Progenitor cell of endocrine pancreas (in vitro differentiated cells): ENCODE results near the gene MAP3K4. TPM values are rescaled to one million over a fixed set of nuclear protein-coding genes. Genes with fewer than 3 reads are reported as not detected.
"Not testable (repeated sequence)": the region's sequence is repeated elsewhere in the genome, so short reads cannot be mapped to it uniquely, and the experiment has no call there.

Experiments
- DNase-seq: peaks from one replicate; pipeline ENCODE4 v3.0.0; 2021; ENCODE audit warnings: low spot score; ENCODE audit not compliant: unreplicated experiment
- H3K27ac Mint-ChIP-seq: 2 replicates; pipeline ENCODE4 v1.8.0; 2021; ENCODE audit warnings: mild to moderate bottlenecking, moderate library complexity, mixed read lengths
- H3K27me3 Mint-ChIP-seq: 2 replicates; pipeline ENCODE4 v1.8.0; 2021; ENCODE audit warnings: mixed read lengths
- H3K36me3 Mint-ChIP-seq: 2 replicates; pipeline ENCODE4 v1.8.0; 2022; ENCODE audit warnings: mixed read lengths; ENCODE audit not compliant: insufficient read depth
- H3K4me1 Mint-ChIP-seq: 2 replicates; pipeline ENCODE4 v1.8.0; 2021; ENCODE audit warnings: low read depth, mixed read lengths
- H3K4me3 Mint-ChIP-seq: 2 replicates; pipeline ENCODE4 v1.8.0; 2021; ENCODE audit warnings: low read depth, mild to moderate bottlenecking, moderate library complexity, mixed read lengths
- H3K9me3 Mint-ChIP-seq: 2 replicates; pipeline ENCODE4 v1.8.0; 2021; ENCODE audit warnings: low read depth, mixed read lengths
- total RNA-seq: library from RNA; stranded (reverse); gene quantifications from 2 replicates; pipeline ENCODE4 v1.2.1, GENCODE V29; 2021
- TF ChIP-seq, protein P1 (sequence below): fragments of 200-600 bp; sonication (generic); IDR thresholded peaks from one replicate; pipeline ENCODE4 v1.5.0; 2021; ENCODE audit warnings: antibody characterized with exemption, mild to moderate bottlenecking; ENCODE audit not compliant: unreplicated experiment

Gene MAP3K4
- total RNA-seq, 1 donor from 2014 or later: 68.1 TPM

DNA sequence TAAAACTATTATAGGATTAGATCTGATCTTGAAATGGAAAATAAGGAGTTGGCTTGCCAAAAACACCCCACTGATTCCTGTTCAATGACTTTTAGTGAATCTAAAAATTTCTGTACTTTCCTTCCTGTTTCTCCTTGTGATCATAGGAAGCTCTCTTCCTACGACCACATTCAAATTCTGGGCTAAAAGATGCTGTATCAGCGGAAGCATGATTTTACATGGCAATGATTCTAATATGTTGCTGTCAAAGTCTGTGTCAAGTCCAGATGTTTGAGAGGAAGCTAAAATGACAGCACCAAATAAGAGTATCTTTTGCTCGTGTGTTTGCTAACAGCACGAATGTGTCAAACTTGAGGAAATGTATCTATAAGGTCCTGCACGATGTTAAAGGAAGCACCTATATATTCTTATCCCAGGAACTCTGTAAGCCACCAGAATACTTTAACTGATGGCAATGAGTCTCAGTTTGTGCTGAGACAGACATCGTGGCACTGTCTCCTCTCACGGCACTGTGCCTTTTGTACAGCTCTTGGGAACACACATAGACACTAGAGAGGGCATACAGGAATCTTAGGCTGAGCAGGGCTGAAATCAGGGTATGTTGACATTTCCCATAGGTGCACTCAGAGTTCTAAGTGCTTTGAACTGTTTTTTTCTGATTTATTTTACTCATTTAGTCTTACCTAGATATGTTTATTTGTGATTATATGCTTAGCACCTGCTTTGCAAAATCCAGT lies 24.9 kb upstream of the MAP3K4 start:
- Mint-ChIP-seq H3K27me3 (no peaks in the 10 kb centered on the region), H3K9me3 (no peaks in the 10 kb centered on the region), H3K4me1 (no peaks in the 10 kb centered on the region), H3K4me3 (no peak overlapping the region), H3K27ac (no peak overlapping the region), H3K36me3 (no peaks in the 10 kb centered on the region)
- TF ChIP-seq, protein P1, sequence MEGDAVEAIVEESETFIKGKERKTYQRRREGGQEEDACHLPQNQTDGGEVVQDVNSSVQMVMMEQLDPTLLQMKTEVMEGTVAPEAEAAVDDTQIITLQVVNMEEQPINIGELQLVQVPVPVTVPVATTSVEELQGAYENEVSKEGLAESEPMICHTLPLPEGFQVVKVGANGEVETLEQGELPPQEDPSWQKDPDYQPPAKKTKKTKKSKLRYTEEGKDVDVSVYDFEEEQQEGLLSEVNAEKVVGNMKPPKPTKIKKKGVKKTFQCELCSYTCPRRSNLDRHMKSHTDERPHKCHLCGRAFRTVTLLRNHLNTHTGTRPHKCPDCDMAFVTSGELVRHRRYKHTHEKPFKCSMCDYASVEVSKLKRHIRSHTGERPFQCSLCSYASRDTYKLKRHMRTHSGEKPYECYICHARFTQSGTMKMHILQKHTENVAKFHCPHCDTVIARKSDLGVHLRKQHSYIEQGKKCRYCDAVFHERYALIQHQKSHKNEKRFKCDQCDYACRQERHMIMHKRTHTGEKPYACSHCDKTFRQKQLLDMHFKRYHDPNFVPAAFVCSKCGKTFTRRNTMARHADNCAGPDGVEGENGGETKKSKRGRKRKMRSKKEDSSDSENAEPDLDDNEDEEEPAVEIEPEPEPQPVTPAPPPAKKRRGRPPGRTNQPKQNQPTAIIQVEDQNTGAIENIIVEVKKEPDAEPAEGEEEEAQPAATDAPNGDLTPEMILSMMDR: no peak
- no peak for DNase-seq

DNA sequence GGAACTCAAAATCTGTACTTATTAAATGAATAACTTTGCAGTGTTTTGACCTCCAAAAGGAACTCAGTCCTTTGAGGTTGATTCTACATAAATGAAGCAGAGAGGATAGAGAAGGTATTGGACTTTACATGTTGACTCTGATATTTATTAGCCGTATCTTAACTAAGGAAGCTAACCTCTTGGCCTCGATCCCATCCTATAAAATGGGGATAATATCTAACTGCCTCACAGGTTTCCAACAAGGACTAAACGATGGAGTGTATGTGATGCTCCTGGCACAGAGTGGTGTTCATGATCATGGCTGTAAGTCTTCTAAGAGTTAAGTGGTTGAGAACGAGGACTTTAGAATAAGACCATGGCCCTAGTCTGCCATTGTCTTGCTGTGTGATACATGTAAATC lies 24.2 kb upstream of the MAP3K4 start:
- Mint-ChIP-seq H3K4me1 (no peaks in the 10 kb centered on the region), H3K36me3 (no peaks in the 10 kb centered on the region), H3K9me3 (no peaks in the 10 kb centered on the region), H3K27me3 (no peaks in the 10 kb centered on the region), H3K27ac (no peak overlapping the region), H3K4me3 (no peak overlapping the region)
- TF ChIP-seq, protein P1: no peak
- DNase-seq: no peak

DNA sequence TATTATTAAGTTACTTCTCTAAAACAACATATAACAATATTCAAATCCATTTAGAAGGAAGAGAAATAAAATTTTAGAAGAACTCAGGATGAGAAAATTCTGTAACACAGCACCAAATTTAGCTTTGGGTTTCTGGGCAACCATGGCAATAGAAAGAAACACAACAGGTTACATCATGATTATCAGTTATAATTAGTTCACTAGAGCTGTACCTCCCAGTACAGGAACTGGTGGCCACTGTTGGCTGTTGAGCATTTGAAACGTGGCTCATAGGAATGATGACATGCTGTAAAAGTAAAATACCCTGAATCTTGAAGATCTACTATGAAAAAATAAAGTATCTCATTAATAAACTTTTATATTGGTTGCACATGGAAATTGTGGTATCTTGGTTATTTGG lies 23.7 kb upstream of the MAP3K4 start:
- no peaks in the 10 kb centered on the region for H3K4me1 Mint-ChIP-seq
- DNase-seq: no peak
- H3K36me3 Mint-ChIP-seq: no peaks in the 10 kb centered on the region
- no peaks in the 10 kb centered on the region for H3K9me3 Mint-ChIP-seq
- H3K4me3 Mint-ChIP-seq: no peak overlapping the region
- H3K27ac Mint-ChIP-seq: no peak overlapping the region
- TF ChIP-seq, protein P1: no peak
- H3K27me3 Mint-ChIP-seq: no peaks in the 10 kb centered on the region

DNA sequence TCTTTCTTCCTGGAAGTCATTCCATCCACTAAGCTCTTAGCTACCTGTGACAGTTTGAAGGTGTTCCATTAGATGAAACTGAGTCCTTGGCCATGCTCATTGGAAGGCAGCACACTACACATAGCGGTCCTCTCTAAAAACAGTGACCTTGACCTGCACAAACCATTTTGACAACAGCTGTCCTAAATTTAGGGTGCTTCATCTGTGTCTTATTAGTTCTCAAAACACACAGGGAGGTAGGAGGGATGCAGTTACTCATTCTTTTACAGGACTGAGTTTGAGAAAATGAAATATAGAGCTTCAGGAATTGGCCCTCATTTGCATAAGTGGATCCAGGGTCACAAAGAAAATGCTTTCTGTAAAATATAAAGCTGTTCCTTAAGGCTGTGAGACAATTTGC lies 20.4 kb upstream of the MAP3K4 start:
- peaks cover 11% of the 10 kb centered on the region for H3K4me1 Mint-ChIP-seq
- DNase-seq: no peak
- TF ChIP-seq, protein P1: no peak
- H3K4me3 Mint-ChIP-seq: no peak overlapping the region
- no peak overlapping the region for H3K27ac Mint-ChIP-seq
- no peaks in the 10 kb centered on the region for H3K9me3 Mint-ChIP-seq
- H3K36me3 Mint-ChIP-seq: no peaks in the 10 kb centered on the region
- H3K27me3 Mint-ChIP-seq: no peaks in the 10 kb centered on the region

DNA sequence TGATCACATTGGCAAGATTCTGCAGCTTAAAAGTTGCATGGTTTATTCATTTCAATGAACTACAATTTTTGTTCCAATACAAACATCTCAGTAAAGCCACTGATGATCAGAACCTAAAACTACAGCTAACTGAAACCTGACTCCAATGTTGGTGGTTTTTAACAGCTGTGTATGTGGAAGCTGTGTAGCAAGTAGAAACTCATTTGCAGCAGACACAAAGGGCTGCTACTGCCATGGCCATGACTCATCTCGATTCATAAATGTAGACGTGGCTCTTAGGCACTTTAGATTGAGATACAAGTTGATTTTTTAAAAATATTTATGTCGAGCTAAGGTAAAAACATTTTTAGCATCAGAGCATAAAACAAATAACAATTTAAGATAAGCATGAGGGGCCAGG lies 19.5 kb upstream of the MAP3K4 start:
- peaks cover 11% of the 10 kb centered on the region for H3K4me1 Mint-ChIP-seq
- H3K27ac Mint-ChIP-seq: no peak overlapping the region
- DNase-seq: no peak
- H3K4me3 Mint-ChIP-seq: no peak overlapping the region
- H3K27me3 Mint-ChIP-seq: no peaks in the 10 kb centered on the region
- H3K9me3 Mint-ChIP-seq: no peaks in the 10 kb centered on the region
- H3K36me3 Mint-ChIP-seq: no peaks in the 10 kb centered on the region
- TF ChIP-seq, protein P1: no peak

DNA sequence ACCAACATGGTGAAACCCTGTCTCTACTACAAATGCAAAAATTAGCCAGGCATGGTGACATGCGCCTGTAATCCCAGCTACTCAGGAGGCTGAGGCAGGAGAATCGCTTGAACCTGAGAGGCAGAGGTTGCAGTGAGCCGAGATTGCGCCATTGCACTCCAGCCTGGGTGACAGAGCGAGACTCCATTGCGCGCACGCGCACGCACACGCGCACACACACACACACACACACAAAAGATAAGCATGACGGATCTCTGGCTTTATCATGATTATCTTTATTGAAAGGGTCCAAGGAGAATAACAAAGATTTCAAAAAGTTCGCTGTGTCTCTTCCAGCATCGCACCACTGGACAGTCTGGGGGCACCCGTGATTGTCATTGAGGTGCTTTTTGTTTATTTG lies 19.0 kb upstream of the MAP3K4 start:
- not testable (repeated sequence) for DNase-seq, H3K4me3 Mint-ChIP-seq, H3K36me3 Mint-ChIP-seq, H3K27ac Mint-ChIP-seq, H3K9me3 Mint-ChIP-seq, H3K27me3 Mint-ChIP-seq
- H3K4me1 Mint-ChIP-seq: peaks cover 11% of the 10 kb centered on the region
